Measurements from ENCODE around the gene MLANA.

DNA sequence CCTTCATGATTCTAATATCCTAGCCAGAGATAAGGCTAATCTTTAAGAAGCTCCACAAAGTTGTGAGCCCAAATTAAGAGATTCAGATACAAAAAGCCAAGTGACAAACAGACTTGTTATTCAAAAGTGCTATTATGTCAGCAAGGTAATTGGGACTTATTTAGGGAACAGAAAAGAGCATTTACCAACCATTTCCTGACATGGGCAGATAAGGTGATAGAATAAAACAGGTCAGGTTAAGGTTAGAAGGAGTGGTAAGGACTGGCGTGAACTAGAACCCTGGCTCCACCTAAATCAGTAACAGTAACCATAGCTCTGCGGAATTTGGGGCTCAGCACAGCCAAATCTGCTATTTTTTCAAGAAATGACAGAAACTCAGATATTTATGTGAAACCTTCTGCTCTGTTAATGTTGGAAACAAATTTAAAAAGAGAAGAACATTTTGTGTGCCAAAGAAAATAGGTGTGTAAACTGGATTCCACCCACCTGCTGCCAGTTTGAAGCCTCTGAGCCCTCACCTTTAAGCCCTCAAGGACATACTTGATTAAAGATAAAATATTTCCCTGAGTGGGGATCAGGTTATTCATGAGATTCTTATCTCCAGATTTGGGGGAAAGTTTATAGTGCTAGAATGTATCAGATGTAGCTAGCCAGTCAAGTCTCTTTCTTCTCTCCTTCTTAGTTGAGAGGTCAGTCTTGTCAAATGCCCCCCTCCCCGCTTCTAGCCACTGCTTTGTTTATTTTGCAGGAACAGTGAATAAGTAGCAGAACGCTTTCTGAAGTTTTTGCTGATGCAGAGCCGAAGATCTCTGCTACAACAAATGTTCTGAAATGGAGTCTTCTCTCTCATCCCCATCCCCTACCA, 47.5 kb upstream of the MLANA start:
- TF ChIP-seq, protein P1, sequence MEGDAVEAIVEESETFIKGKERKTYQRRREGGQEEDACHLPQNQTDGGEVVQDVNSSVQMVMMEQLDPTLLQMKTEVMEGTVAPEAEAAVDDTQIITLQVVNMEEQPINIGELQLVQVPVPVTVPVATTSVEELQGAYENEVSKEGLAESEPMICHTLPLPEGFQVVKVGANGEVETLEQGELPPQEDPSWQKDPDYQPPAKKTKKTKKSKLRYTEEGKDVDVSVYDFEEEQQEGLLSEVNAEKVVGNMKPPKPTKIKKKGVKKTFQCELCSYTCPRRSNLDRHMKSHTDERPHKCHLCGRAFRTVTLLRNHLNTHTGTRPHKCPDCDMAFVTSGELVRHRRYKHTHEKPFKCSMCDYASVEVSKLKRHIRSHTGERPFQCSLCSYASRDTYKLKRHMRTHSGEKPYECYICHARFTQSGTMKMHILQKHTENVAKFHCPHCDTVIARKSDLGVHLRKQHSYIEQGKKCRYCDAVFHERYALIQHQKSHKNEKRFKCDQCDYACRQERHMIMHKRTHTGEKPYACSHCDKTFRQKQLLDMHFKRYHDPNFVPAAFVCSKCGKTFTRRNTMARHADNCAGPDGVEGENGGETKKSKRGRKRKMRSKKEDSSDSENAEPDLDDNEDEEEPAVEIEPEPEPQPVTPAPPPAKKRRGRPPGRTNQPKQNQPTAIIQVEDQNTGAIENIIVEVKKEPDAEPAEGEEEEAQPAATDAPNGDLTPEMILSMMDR (IDR thresholded peaks at IDR 0.05; ENCODE audit: low read depth, low read length, missing input control), result no peak
- TF ChIP-seq YY1 (IDR thresholded peaks at IDR 0.05) (no peak), JUND (IDR thresholded peaks at IDR 0.05) (no peak), TAF1 (conservative IDR thresholded peaks at IDR 0.05) (no peak)

All from liver (tissue), 3 donors.